Epithelial cell of esophagus (primary cell): Measurements from ENCODE around the gene JAML.

Experiments used
- DNase-seq: peaks from one replicate; pipeline ENCODE4 v3.0.0; 2010; ENCODE audit warnings: low read depth
- H3K4me3 ChIP-seq: 2 replicates; pipeline ENCODE4 v1.5.1; 2011; ENCODE audit warnings: mild to moderate bottlenecking, low read length, control low read depth
- TF ChIP-seq, protein P1 (sequence below): IDR thresholded peaks from 2 replicates; pipeline ENCODE4 v1.5.1; 2011; ENCODE audit warnings: low read depth, mild to moderate bottlenecking, low read length, control low read depth, inconsistent platforms; ENCODE audit not compliant: insufficient read depth; ENCODE audit errors: missing control alignments

Gene JAML

DNA sequence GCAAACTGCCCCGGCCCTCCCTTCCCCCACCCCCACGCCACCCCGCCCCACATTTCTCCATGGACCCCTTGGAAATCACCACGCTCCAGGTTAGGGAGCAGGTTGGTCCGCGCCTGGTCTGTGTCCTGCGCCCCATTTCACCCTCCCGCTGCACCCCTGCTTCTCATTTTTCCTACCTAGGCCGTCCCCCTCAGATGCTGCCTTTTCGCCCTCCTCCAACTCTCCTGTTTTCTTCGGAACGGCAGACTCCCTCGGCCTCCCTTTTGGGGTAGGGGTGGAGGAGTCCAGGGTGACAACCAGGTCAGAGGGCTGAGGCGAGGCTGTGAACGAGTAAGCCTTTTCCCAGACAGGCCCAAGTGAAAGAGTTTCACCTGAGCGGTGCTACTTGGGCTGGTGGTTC, 71.3 kb downstream of the JAML start:
- TF ChIP-seq, protein P1, sequence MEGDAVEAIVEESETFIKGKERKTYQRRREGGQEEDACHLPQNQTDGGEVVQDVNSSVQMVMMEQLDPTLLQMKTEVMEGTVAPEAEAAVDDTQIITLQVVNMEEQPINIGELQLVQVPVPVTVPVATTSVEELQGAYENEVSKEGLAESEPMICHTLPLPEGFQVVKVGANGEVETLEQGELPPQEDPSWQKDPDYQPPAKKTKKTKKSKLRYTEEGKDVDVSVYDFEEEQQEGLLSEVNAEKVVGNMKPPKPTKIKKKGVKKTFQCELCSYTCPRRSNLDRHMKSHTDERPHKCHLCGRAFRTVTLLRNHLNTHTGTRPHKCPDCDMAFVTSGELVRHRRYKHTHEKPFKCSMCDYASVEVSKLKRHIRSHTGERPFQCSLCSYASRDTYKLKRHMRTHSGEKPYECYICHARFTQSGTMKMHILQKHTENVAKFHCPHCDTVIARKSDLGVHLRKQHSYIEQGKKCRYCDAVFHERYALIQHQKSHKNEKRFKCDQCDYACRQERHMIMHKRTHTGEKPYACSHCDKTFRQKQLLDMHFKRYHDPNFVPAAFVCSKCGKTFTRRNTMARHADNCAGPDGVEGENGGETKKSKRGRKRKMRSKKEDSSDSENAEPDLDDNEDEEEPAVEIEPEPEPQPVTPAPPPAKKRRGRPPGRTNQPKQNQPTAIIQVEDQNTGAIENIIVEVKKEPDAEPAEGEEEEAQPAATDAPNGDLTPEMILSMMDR, result no peak
- no peak overlapping the region for H3K4me3 ChIP-seq
- DNase-seq, result no peak

DNA sequence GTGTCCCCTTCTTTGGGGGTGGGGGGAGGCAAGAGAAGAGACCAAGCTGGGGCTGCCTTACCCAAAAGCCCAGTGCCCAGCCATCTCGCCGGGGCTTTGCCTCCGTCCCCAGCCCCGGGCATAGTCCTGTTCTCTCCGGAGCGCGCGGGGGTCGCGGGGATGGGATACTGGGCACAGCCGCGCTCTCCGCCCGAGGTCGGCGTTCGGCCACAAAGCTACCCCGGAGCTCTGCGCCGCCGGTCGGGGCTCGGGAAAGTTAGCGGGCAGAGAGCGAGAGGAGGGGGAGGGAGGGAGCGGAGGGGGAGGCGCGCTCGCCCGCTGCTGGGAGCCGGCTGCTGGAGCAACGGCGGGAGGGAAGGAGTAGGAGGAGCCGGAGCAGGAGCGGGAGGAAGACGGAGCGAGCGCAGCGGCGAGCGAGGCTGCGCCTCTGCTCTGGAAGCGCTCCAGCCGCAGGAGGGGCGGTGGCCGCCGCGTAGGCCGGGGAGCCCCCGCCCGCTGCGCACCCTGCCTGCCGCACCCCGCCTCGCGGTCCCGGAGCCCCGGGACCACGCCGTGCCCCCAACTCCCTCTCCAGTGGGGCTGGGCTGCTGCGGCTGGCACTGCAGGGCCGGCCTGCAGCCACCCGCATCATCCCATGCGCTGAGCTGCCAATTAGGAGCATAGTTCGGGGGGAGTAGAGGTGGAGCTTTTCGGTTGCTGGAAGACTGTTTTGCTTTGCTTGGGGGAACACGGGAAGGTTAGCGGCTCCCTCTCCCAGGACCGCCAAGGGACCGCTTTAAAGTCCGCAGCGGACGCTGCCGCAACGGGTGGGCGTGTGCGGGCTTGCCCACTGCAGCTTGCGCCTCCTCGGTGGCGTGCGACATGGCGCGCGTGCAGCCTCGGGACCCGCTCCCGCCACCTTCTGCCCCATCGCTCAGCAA, 72.0 kb downstream of the JAML start, which contains the start of gene SCN4B:
Gene SCN4B, minus strand, starts transcription at position 272 of the 920 bp plus-strand sequence. Its CDS starts 150 bp downstream, at position 122.
- DNase-seq, result peak; percentile 71
- TF ChIP-seq, protein P1, result no peak
- peak within 1 kb of the TSS; percentile 49 for H3K4me3 ChIP-seq

DNA sequence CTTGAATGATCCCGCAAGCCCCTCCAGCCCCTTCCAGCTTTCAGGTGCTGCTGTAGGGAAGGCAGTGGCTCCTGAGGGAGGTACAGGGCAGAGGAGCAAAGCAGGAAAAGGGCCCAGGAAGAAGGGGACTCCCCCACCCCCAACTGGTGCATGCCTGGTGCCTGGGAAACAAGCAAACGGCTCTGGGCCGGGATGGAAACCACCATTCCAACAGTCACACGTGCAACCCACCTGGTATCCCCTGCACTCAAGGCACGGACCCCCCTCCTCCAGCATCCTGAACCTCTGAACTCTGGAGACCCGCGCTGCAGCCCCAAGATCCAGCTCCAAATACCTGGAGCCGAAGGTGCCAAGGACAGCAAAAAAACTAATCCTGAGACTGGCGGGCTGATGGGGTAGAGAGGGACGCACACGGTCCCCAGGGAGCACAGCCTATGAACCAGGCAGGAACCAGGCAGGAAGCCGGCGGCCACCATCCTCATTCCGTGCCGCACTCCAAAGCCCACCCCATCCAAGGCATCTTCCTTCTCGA, 72.7 kb downstream of the JAML start:
- TF ChIP-seq, protein P1, result no peak
- no peak for DNase-seq
- H3K4me3 ChIP-seq, result peak overlapping the region; percentile 49

DNA sequence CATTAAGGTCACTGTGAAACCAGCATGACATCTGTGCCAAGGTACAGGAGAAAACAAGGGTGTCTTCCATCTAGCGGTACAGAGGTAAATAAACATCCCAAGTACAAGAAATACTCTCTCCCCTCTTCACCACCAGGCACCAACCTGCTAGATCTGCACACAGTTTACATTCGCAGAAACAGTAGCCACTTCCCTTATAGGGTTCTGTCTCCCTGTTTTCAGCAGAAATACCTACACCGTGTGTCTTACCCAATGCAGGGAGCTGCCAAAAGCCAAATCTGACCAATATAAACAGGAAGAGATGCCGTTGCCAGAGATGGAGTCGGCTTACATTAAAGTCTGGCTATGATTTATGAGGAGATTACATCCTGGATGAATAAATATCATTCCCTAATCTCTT, 73.4 kb downstream of the JAML start:
- no peak for DNase-seq
- TF ChIP-seq, protein P1, result no peak

DNA sequence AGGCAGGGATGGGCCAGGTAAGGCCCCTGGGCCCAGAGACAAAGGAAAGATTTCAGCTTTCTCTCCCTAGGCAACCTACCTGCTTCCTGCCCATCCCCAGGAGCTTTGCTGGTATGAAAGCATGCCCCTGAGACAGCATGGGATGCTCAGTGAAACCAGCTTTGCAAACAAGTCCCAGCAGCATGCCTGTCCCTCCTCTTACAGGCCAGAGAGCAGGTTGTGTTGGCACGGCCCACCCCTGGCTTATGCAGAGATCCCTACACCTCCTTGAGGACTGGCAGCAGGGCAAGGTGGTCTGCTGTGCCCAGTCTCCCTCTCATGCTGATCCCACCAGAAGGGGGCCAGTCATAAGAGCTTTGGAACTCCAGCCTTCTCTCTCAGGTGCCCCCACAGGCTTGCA, 75.3 kb downstream of the JAML start:
- DNase-seq, result no peak
- TF ChIP-seq, protein P1, result no peak
- no peak overlapping the region for H3K4me3 ChIP-seq

More for the DNA sequence above, 73.4 kb downstream of the JAML start:
- no peak overlapping the region for H3K4me3 ChIP-seq

DNA sequence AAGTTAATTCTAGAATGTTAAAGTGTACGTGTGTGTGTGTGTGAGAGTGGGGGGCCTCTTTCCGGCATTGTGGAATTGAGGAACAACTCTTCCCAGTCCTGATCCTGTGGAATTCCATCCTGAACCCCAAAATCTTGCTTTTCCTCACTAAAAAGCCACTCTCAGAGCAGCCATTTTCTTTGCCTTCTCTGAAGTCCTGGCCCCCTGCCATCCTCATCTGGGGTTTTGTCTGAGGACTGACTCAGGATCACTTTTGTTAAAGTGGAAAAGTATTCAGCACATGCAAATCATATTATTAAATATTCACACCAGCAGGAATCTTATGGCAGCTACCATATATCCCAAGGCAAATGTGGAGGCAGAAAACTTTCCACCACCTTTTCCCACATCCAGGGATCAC, 76.0 kb downstream of the JAML start:
- H3K4me3 ChIP-seq, result no peak overlapping the region
- no peak for DNase-seq
- TF ChIP-seq, protein P1, result no peak
